Skeletal muscle tissue (tissue), 4 donors: ENCODE results near the gene UMAD1. TPM values are rescaled to one million over a fixed set of nuclear protein-coding genes. Genes with fewer than 3 reads are reported as not detected.

ENCODE experiments used
- H3K27ac ChIP-seq: one replicate; pipeline ENCODE4 v1.7.0; 2013; ENCODE audit warnings: mild to moderate bottlenecking, low read depth, low read length, inconsistent platforms
- H3K27me3 ChIP-seq, 3 donors: one replicate each; pipeline ENCODE4 v1.7.0; 2013; ENCODE audit warnings: low read length in 3 of 3; ENCODE audit not compliant: control insufficient read depth in 3 of 3, insufficient read depth in 3 of 3
- H3K36me3 ChIP-seq, 3 donors: one replicate each; pipeline ENCODE4 v1.7.0; 2013; ENCODE audit warnings: low read length in 3 of 3; ENCODE audit not compliant: control insufficient read depth in 3 of 3, insufficient read depth in 3 of 3
- H3K4me1 ChIP-seq, 3 donors: one replicate each; pipeline ENCODE4 v1.7.0; 2013; ENCODE audit warnings: low read length in 3 of 3, mild to moderate bottlenecking in 3 of 3; ENCODE audit not compliant: control insufficient read depth in 3 of 3, insufficient read depth in 3 of 3
- H3K4me3 ChIP-seq, 3 donors: one replicate each; pipeline ENCODE4 v1.7.0; 2013; ENCODE audit warnings: low read length in 3 of 3
- H3K9ac ChIP-seq, 3 donors: one replicate each; pipeline ENCODE4 v1.7.0; 2013; ENCODE audit warnings: low read length in 3 of 3, mild to moderate bottlenecking in 3 of 3, moderate library complexity in 2 of 3, low read depth in 1 of 3
- H3K9me3 ChIP-seq, 3 donors: one replicate each; pipeline ENCODE4 v1.7.0; 2013; ENCODE audit warnings: low read length in 3 of 3; ENCODE audit not compliant: control insufficient read depth in 3 of 3
- total RNA-seq: library from RNA; depleted of rRNA; stranded (reverse); fragments of >200 nt; gene quantifications from one replicate; pipeline ENCODE4 v1.2.3, GENCODE V29; 2014
- donor health status: Osteomylitis.

The UMAD1 gene
- total RNA-seq, 1 donor from 2014 or later: 5.2 TPM

DNA sequence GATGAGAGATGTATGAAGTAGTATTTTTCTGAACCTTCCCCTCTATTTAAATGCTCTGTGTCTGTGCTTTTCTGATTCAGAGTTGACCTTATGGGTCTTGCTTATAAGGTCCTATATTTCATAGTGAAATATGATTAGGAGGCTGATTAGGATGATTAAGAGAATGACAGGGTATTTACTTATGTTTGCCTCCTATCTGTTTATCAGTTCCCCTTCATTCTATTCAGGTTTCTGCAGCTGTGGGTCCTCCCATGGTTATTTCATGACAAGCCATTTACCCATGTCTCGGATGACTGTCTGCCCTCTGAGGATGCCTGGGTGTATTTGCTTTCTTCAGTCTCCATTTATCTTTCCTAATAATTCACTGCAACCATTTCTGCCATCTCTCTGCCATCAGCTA is 61.0 kb downstream of the UMAD1 start:
- no peaks in the 10 kb centered on the region for H3K36me3 ChIP-seq
- H3K9ac ChIP-seq: no peak overlapping the region
- H3K27me3 ChIP-seq: no peaks in the 10 kb centered on the region
- H3K9me3 ChIP-seq: no peaks in the 10 kb centered on the region
- peaks cover 0 to 10% (median 7%) of the 10 kb centered on the region in 3 donors for H3K4me1 ChIP-seq
- H3K4me3 ChIP-seq: no peak overlapping the region
- no peak overlapping the region for H3K27ac ChIP-seq

- Histone ChIP-seq H3K9ac (no peak overlapping the region), H3K4me1 (peaks cover 0 to 6% (median 2%) of the 10 kb centered on the region in 3 donors), H3K4me3 (no peak overlapping the region), H3K36me3 (no peaks in the 10 kb centered on the region), H3K9me3 (no peaks in the 10 kb centered on the region), H3K27ac (no peak overlapping the region), H3K27me3 (no peaks in the 10 kb centered on the region)
Measured at GRCh38 chr7:7702826-7703225, 62.3 kb downstream of the UMAD1 start.

DNA sequence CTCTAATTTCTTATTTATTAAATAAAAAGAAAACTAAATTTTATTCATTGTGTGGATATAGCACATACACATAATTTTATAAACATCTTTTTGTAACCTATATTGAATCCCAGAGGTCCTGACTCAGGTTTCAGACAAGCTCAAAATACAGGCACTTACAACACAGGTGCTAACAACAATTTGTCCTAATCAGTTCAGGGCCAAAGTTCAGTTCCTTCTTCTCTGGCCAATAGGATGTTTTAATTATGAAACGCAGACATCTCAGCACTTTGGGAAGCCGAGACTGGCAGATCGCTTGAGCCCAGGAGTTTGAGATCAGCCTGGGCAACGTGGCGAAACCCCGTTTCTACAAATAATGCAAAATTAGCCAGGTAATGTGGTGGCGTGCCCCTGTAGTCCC is 62.9 kb downstream of the UMAD1 start:
- Histone ChIP-seq H3K4me1 (peaks cover 0 to 6% (median 2%) of the 10 kb centered on the region in 3 donors), H3K9ac (no peak overlapping the region), H3K27me3 (no peaks in the 10 kb centered on the region), H3K36me3 (no peaks in the 10 kb centered on the region), H3K27ac (no peak overlapping the region), H3K4me3 (no peak overlapping the region), H3K9me3 (no peaks in the 10 kb centered on the region)

DNA sequence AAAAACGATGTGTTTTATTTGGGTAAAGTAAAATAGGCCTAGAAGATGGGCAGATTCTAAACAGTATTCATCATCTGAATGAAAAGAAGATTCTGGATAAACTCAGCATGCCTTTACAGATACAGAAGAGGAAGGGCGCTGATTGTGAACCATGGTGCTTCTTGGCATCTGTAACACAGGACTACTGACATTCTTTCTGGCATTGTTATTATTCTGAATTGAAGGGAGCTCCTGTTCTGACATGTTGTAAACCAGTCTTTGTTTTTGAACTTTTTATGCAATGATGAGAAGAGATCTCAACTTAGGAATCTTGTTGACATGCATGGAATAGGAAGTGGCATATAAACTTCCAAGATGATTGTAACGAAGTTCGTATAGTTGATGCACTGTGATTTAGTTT is 64.3 kb downstream of the UMAD1 start:
- Histone ChIP-seq H3K4me3 (no peak overlapping the region), H3K27ac (no peak overlapping the region), H3K27me3 (no peaks in the 10 kb centered on the region), H3K4me1 (peaks cover 0 to 3% (median 2%) of the 10 kb centered on the region in 3 donors), H3K9ac (no peak overlapping the region), H3K36me3 (no peaks in the 10 kb centered on the region), H3K9me3 (no peaks in the 10 kb centered on the region)

DNA sequence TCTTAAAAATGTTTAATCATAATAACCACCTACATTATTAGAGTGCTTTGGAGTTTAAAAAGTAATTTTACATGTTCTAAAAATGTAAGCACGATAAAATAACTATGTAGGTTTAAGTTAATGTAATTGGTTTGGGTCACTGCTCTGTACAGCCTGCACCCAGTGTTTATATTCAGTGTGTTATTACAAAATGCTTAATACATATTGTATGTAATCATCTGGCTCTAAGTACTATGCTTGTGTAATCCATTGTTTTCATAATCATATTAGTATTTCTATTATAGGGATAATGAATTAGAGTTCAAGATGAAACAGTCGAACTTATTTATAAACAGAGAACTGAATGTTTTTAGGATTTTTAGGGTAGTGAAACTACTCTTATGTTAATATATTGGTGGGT is 64.8 kb downstream of the UMAD1 start:
- Histone ChIP-seq H3K36me3 (no peaks in the 10 kb centered on the region), H3K27me3 (no peaks in the 10 kb centered on the region), H3K27ac (no peak overlapping the region), H3K4me3 (no peak overlapping the region), H3K9ac (no peak overlapping the region), H3K4me1 (peaks cover 0 to 3% (median 2%) of the 10 kb centered on the region in 3 donors), H3K9me3 (no peaks in the 10 kb centered on the region)

- Histone ChIP-seq H3K9ac (no peak overlapping the region), H3K9me3 (no peaks in the 10 kb centered on the region), H3K4me1 (peaks cover 0 to 3% (median 2%) of the 10 kb centered on the region in 3 donors), H3K27me3 (no peaks in the 10 kb centered on the region), H3K4me3 (no peak overlapping the region), H3K36me3 (no peaks in the 10 kb centered on the region), H3K27ac (no peak overlapping the region)
Measured at GRCh38 chr7:7706101-7706511, 65.6 kb downstream of the UMAD1 start.

GRCh38 chr7:7706556-7707172 is 66.1 kb downstream of the UMAD1 start:
- H3K9ac ChIP-seq: no peak overlapping the region
- no peak overlapping the region for H3K4me3 ChIP-seq
- H3K27me3 ChIP-seq: no peaks in the 10 kb centered on the region
- H3K27ac ChIP-seq: no peak overlapping the region
- H3K9me3 ChIP-seq: no peaks in the 10 kb centered on the region
- peaks cover 0 to 3% (median 2%) of the 10 kb centered on the region in 3 donors for H3K4me1 ChIP-seq
- H3K36me3 ChIP-seq: no peaks in the 10 kb centered on the region

DNA sequence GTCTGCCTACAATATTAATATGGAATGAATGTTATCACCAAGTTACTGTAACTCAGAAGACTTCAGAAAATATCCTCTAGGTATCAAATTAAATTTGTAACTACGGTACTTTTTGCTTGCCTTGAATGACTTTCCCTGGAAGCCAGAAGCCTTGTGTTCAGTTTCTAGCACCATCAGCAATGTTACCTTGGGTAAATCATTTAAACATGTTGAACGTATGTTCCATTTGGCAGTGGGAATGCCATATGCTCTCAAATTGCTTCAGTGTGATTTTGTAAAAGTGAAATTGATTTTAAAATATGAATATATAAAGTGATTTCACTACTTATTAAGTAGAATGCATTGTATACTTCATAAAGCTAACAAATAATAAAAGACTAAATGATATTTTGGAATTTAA is 66.7 kb downstream of the UMAD1 start:
- Histone ChIP-seq H3K27me3 (no peaks in the 10 kb centered on the region), H3K27ac (no peak overlapping the region), H3K9ac (no peak overlapping the region), H3K9me3 (no peaks in the 10 kb centered on the region), H3K36me3 (no peaks in the 10 kb centered on the region), H3K4me1 (peaks cover 0 to 3% (median 2%) of the 10 kb centered on the region in 3 donors), H3K4me3 (no peak overlapping the region)

DNA sequence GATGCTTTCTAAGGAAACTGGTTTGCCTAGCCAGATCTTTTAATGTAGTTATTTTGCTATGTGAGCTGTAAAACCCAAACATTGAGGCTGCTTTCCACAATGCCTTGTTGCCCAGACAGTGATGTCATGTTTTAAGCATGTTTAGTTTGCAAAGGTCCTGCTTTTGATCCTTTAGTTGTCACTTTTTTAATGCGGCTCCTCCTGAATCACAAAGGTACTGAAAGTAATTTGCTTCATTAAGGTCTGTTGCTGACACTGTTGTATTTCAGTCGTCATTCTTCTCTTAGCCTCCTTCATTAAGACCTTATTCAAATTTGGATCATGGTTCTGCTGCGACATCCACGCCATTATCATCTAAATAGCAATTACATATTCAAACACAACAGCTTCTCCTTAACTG is 67.3 kb downstream of the UMAD1 start:
- Histone ChIP-seq H3K36me3 (no peaks in the 10 kb centered on the region), H3K9ac (no peak overlapping the region), H3K4me1 (peaks cover 0 to 2% (median 1%) of the 10 kb centered on the region in 3 donors), H3K27ac (no peak overlapping the region), H3K9me3 (no peaks in the 10 kb centered on the region), H3K4me3 (no peak overlapping the region), H3K27me3 (no peaks in the 10 kb centered on the region)

DNA sequence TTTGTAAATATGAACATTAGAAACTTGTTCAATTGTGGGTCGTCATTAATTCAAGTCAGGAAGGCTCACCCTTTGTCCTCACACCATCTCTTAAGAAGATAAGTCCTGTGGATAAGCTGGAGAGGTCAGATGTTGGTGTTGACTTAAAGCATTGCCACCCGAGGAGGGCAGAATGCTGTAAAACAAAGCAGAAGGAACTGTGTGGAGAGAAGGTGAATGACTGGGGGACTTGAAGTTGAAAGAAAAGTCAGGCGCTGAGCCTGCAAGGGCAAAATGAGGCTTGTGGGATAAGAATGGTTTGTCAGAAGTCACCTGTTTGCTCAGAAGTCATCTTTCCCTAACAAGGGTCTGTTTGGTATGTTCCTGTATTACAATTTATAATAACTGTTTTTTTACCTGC is 68.7 kb downstream of the UMAD1 start:
- Histone ChIP-seq H3K36me3 (no peaks in the 10 kb centered on the region), H3K9me3 (no peaks in the 10 kb centered on the region), H3K4me1 (peaks cover 0 to 2% (median 0%) of the 10 kb centered on the region in 3 donors), H3K27me3 (no peaks in the 10 kb centered on the region), H3K27ac (no peak overlapping the region), H3K4me3 (no peak overlapping the region), H3K9ac (no peak overlapping the region)
